PFSK-1 (cell line): ENCODE results near the gene HS3ST3B1.

ENCODE experiments used
- POLR2AphosphoS5 ChIP-seq: IDR thresholded peaks from 2 replicates; pipeline ENCODE4 v1.6.1; 2012; ENCODE audit warnings: low read depth, mild to moderate bottlenecking, control low read depth, low read length, moderate library complexity
- SIN3A ChIP-seq: IDR thresholded peaks from 2 replicates; pipeline ENCODE4 v1.6.1; 2012; ENCODE audit warnings: mild to moderate bottlenecking, low read length, moderate library complexity, borderline replicate concordance; ENCODE audit not compliant: insufficient read depth

- TF ChIP-seq POLR2AphosphoS5 = no peak
- TF ChIP-seq SIN3A = no peak
Measured at GRCh38 chr17:14393723-14394122, 92.8 kb downstream of the HS3ST3B1 start.
